Stimulated activated CD4-positive, alpha-beta T cell treated with anti-CD3 and anti-CD28 coated beads, Interleukin-4, amount 100 ng/mL, for 1 hour (primary cell): ENCODE data around the gene TCFL5.
A peak's percentile ranks its signal among the peaks of the same experiment; 100 is the strongest.

Experiments
- DNase-seq: peaks from one replicate; pipeline ENCODE4 v3.0.0-alpha.2; 2020

The TCFL5 gene

GRCh38 chr20:62832212-62832922 lies 29.3 kb downstream of the TCFL5 start:
- DNase-seq = peak; percentile 29

- DNase-seq = no peak
These were observed 29.8 kb downstream of the TCFL5 start for GRCh38 chr20:62831854-62832211.

GRCh38 chr20:62831361-62831788 lies 30.2 kb downstream of the TCFL5 start:
- DNase-seq = no peak

GRCh38 chr20:62830821-62831220 lies 30.8 kb downstream of the TCFL5 start:
- DNase-seq = no peak

- no peak for DNase-seq
These were observed 31.4 kb downstream of the TCFL5 start for GRCh38 chr20:62830251-62830650.

GRCh38 chr20:62829231-62830230 lies 32.1 kb downstream of the TCFL5 start:
- DNase-seq = no peak

GRCh38 chr20:62828511-62829230 lies 33.0 kb downstream of the TCFL5 start:
- no peak for DNase-seq

- DNase-seq = no peak
These were observed 33.6 kb downstream of the TCFL5 start for GRCh38 chr20:62828051-62828450.

- DNase-seq = no peak
These were observed 34.1 kb downstream of the TCFL5 start for GRCh38 chr20:62827311-62828038.

GRCh38 chr20:62826646-62827310 lies 34.8 kb downstream of the TCFL5 start:
- no peak for DNase-seq

GRCh38 chr20:62825986-62826645 lies 35.5 kb downstream of the TCFL5 start:
- no peak for DNase-seq

- DNase-seq = no peak
These were observed 36.2 kb downstream of the TCFL5 start for GRCh38 chr20:62825333-62825985.

GRCh38 chr20:62824476-62825332 lies 36.9 kb downstream of the TCFL5 start:
- peak; percentile 50 for DNase-seq

GRCh38 chr20:62823688-62824475 lies 37.7 kb downstream of the TCFL5 start:
- DNase-seq = no peak

GRCh38 chr20:62822788-62823651 lies 38.6 kb downstream of the TCFL5 start:
- DNase-seq = peak; percentile 38

GRCh38 chr20:62822239-62822787 lies 39.3 kb downstream of the TCFL5 start:
- no peak for DNase-seq

GRCh38 chr20:62821726-62822210 lies 39.9 kb downstream of the TCFL5 start:
- no peak for DNase-seq
